GM23338 (cell line): ENCODE data around the gene TMEM222. TPM values are rescaled to one million over a fixed set of nuclear protein-coding genes. Genes with fewer than 3 reads are reported as not detected.

Experiments
- ATAC-seq: fragments of 200-7000 bp; cut with Tn5 transposase; 3 replicates; pipeline ENCODE4 v1.9.1; 2020
- DNase-seq: peaks from one replicate; pipeline ENCODE4 v3.0.0-alpha.2; 2015; ENCODE audit warnings: low spot score
- H2AFZ ChIP-seq: fragments of 200-600 bp; sonication (generic); 2 replicates; pipeline ENCODE4 v1.8.0; 2016; ENCODE audit warnings: antibody characterized with exemption, mild to moderate bottlenecking, moderate library complexity
- H3F3A ChIP-seq: fragments of 200-600 bp; sonication (generic); replicated peaks from 2 replicates; pipeline ENCODE4 v1.8.0; 2017; ENCODE audit warnings: antibody characterized with exemption, mixed run types, low read depth
- H3K27ac ChIP-seq: fragments of 200-600 bp; sonication (generic); 2 replicates; pipeline ENCODE4 v1.6.1; 2016; ENCODE audit warnings: low read depth
- H3K27me3 ChIP-seq: fragments of 200-600 bp; sonication (generic); 2 replicates; pipeline ENCODE4 v1.8.0; 2016; ENCODE audit warnings: mild to moderate bottlenecking, mixed run types, moderate library complexity; ENCODE audit not compliant: insufficient read depth
- H3K36me3 ChIP-seq: fragments of 200-600 bp; sonication (generic); 2 replicates; pipeline ENCODE4 v1.8.0; 2016; ENCODE audit warnings: mild to moderate bottlenecking; ENCODE audit not compliant: insufficient read depth
- H3K4me1 ChIP-seq: fragments of 200-600 bp; sonication (generic); 2 replicates; pipeline ENCODE4 v1.8.0; 2016; ENCODE audit warnings: mild to moderate bottlenecking, moderate library complexity; ENCODE audit not compliant: insufficient read depth
- H3K4me2 ChIP-seq: fragments of 200-600 bp; sonication (generic); 2 replicates; pipeline ENCODE4 v1.7.1; 2017; ENCODE audit warnings: mixed run types
- H3K4me3 ChIP-seq: fragments of 200-600 bp; sonication (generic); 2 replicates; pipeline ENCODE4 v1.6.1; 2016; ENCODE audit warnings: mixed run types
- H3K79me2 ChIP-seq: fragments of 200-600 bp; sonication (generic); replicated peaks from 2 replicates; pipeline ENCODE4 v1.8.0; 2017; ENCODE audit warnings: mild to moderate bottlenecking; ENCODE audit not compliant: insufficient read depth
- H3K9me2 ChIP-seq: fragments of 200-600 bp; sonication (generic); 2 replicates; pipeline ENCODE4 v1.8.0; 2017; ENCODE audit not compliant: insufficient read depth
- H4K20me1 ChIP-seq: fragments of 200-600 bp; sonication (generic); replicated peaks from 2 replicates; pipeline ENCODE4 v1.8.0; 2017; ENCODE audit warnings: mild to moderate bottlenecking; ENCODE audit not compliant: insufficient read depth
- H3K27ac Mint-ChIP-seq: 2 replicates; pipeline ENCODE4 v1.8.0; 2020; ENCODE audit warnings: inconsistent platforms, mild to moderate bottlenecking, moderate library complexity, mixed read lengths
- H3K27me3 Mint-ChIP-seq: 3 replicates; pipeline ENCODE4 v1.8.0; 2022; ENCODE audit warnings: low read depth, mild to moderate bottlenecking, moderate library complexity, mixed read lengths, inconsistent platforms; ENCODE audit not compliant: insufficient read depth, poor library complexity
- H3K36me3 Mint-ChIP-seq: 3 replicates; pipeline ENCODE4 v1.8.0; 2021; ENCODE audit warnings: low read depth, mild to moderate bottlenecking, inconsistent platforms, moderate library complexity, mixed read lengths
- H3K4me1 Mint-ChIP-seq: 3 replicates; pipeline ENCODE4 v1.8.0; 2020; ENCODE audit warnings: mild to moderate bottlenecking, inconsistent platforms, mixed read lengths
- H3K4me3 Mint-ChIP-seq: 3 replicates; pipeline ENCODE4 v1.8.0; 2021; ENCODE audit warnings: moderate library complexity, mild to moderate bottlenecking, inconsistent platforms, mixed read lengths
- H3K9me3 Mint-ChIP-seq: 3 replicates; pipeline ENCODE4 v1.8.0; 2020; ENCODE audit warnings: moderate library complexity, mild to moderate bottlenecking, inconsistent platforms, mixed read lengths
- CREB1 ChIP-seq: fragments of 250-450 bp; sonication (Bioruptor Pico); IDR thresholded peaks from 2 replicates; pipeline ENCODE4 v1.5.0; 2020; ENCODE audit warnings: low read depth, mild to moderate bottlenecking, moderate library complexity
- EZH2 ChIP-seq: fragments of 200-600 bp; sonication (generic); IDR thresholded peaks from one replicate; pipeline ENCODE4 v1.8.0; 2017; ENCODE audit warnings: antibody characterized with exemption, mild to moderate bottlenecking, low read depth; ENCODE audit not compliant: unreplicated experiment
- EZH2phosphoT487 ChIP-seq: fragments of 200-600 bp; sonication (generic); IDR thresholded peaks from one replicate; pipeline ENCODE4 v1.8.1; 2018; ENCODE audit warnings: antibody characterized with exemption; ENCODE audit not compliant: unreplicated experiment
- JUNB ChIP-seq: IDR thresholded peaks from one replicate; pipeline ENCODE4 v1.6.1; 2016; ENCODE audit warnings: antibody characterized with exemption; ENCODE audit not compliant: unreplicated experiment
- NANOG ChIP-seq: IDR thresholded peaks from 2 replicates; pipeline ENCODE4 v1.6.1; 2016; ENCODE audit warnings: antibody characterized with exemption, borderline replicate concordance
- POLR2AphosphoS5 ChIP-seq: IDR thresholded peaks from 2 replicates; pipeline ENCODE4 v1.6.1; 2016; ENCODE audit warnings: antibody characterized with exemption, low read depth
- REST ChIP-seq: IDR thresholded peaks from one replicate; pipeline ENCODE4 v1.6.1; 2018; ENCODE audit warnings: antibody characterized with exemption; ENCODE audit not compliant: unreplicated experiment
- STAT1 ChIP-seq: IDR thresholded peaks from one replicate; pipeline ENCODE4 v1.6.1; 2016; ENCODE audit warnings: antibody characterized with exemption; ENCODE audit not compliant: unreplicated experiment
- ZNF114 ChIP-seq: fragments of 250-450 bp; sonication (Bioruptor Pico); IDR thresholded peaks from 2 replicates; pipeline ENCODE4 v1.5.0; 2020; ENCODE audit warnings: mild to moderate bottlenecking, moderate library complexity
- ZNF331 ChIP-seq: fragments of 250-450 bp; sonication (Bioruptor Pico); IDR thresholded peaks from 2 replicates; pipeline ENCODE4 v1.5.0; 2020; ENCODE audit warnings: low read depth, mild to moderate bottlenecking, moderate library complexity
- ZNF462 ChIP-seq: fragments of 250-450 bp; sonication (Bioruptor Pico); IDR thresholded peaks from 2 replicates; pipeline ENCODE4 v1.5.0; 2020; ENCODE audit warnings: mild to moderate bottlenecking, moderate library complexity
- polyA plus RNA-seq: library from polyadenylated mRNA; unstranded; fragments of >200 nt; fragmentation: Nextera tagmentation; extraction: Ambion mirVana; gene quantifications from 2 replicates; pipeline ENCODE4 v1.2.1, GENCODE V29; 2016
- total RNA-seq: library from RNA; depleted of rRNA; stranded (reverse); fragments of >200 nt; shearing (Covaris generic); gene quantifications from 2 replicates; pipeline ENCODE4 v1.2.3, GENCODE V29; 2014
- TF ChIP-seq, protein P1 (sequence below): IDR thresholded peaks from 2 replicates; pipeline ENCODE4 v1.6.1; 2016; ENCODE audit warnings: antibody characterized with exemption

TMEM222 gene
- total and polyA plus RNA-seq, 2 experiments from 2014 or later: 17.8 to 22.6 TPM

DNA sequence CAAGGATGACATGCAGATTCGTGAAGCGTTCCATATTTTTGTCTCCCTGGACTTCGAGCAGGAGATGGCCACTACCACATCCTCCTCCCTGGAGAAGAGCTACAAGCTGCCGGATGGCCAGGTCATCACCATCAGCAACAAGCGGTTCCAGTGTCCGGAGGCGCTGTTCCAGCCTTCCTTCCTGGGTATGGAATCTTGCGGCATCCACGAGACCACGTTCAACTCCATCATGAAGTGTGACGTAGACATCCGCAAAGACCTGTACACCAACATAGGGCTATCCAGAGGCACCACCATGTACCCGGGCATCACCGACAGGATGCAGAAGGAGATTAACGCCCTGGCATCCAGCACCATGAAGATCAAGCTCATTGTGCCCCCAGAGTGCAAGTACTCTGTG, 3.3 kb downstream of the TMEM222 start:
- H3K79me2 ChIP-seq: peaks cover 67% of the 10 kb centered on the region

More for the DNA sequence above, 3.3 kb downstream of the TMEM222 start:
- peaks cover 9% of the 10 kb centered on the region; the same call in 1 of the 2 replicates for H3F3A ChIP-seq
- no peaks in the 10 kb centered on the region for H3K36me3 ChIP-seq
- no peak overlapping the region for H3K27ac ChIP-seq
- H3K4me1 ChIP-seq: peaks cover 11% of the 10 kb centered on the region; the same call in 1 of the 2 replicates
- Mint-ChIP-seq H3K27ac (no peak overlapping the region), H3K9me3 (no peaks in the 10 kb centered on the region), H3K27me3 (peaks cover 4% of the 10 kb centered on the region), H3K36me3 (peaks cover 28% of the 10 kb centered on the region), H3K4me3 (no peak overlapping the region), H3K4me1 (peaks cover 3% of the 10 kb centered on the region; the same call in 1 of the 3 replicates)
- H3K27me3 ChIP-seq: no peaks in the 10 kb centered on the region
- no peak overlapping the region for H3K4me2 ChIP-seq
- TF ChIP-seq CREB1 (CRISPR knock-in tag): no peak
- TF ChIP-seq, protein P1, sequence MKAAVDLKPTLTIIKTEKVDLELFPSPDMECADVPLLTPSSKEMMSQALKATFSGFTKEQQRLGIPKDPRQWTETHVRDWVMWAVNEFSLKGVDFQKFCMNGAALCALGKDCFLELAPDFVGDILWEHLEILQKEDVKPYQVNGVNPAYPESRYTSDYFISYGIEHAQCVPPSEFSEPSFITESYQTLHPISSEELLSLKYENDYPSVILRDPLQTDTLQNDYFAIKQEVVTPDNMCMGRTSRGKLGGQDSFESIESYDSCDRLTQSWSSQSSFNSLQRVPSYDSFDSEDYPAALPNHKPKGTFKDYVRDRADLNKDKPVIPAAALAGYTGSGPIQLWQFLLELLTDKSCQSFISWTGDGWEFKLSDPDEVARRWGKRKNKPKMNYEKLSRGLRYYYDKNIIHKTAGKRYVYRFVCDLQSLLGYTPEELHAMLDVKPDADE: no peak
- no peak for TF ChIP-seq ZNF462 (CRISPR knock-in tag)
- TF ChIP-seq POLR2AphosphoS5: no peak
- TF ChIP-seq ZNF114: no peak
- no peak for TF ChIP-seq REST
- no peak for TF ChIP-seq STAT1
- TF ChIP-seq ZNF331: no peak
- no peak for TF ChIP-seq NANOG
- TF ChIP-seq EZH2: no peak
- TF ChIP-seq JUNB: no peak
- TF ChIP-seq EZH2phosphoT487: no peak
- ATAC-seq: no peak
- H2AFZ ChIP-seq: no peak overlapping the region
- DNase-seq: no peak
- H3K9me2 ChIP-seq: no peaks in the 10 kb centered on the region
- peaks cover 21% of the 10 kb centered on the region for H4K20me1 ChIP-seq
- H3K4me3 ChIP-seq: no peak overlapping the region
